ENCODE data around the gene SYNRG.

DNA sequence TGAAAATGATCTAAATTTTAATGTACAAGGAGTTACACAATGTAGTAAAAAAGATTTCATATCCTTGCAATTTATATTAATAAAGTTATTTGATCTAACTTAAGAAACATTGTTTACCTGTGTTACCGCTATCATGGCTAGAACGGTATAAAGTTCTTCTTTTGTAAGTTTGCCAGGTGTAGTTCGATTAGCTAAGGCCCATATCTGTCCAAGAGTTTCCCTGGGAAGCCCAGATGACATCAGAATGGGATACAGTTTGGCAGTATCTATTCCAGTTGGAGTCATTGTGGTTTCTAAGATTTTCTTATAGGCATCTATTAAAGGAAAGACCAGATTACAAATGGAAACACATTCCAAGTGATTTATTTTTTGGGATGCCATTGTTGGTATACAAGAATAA, 37.5 kb downstream of the SYNRG start:
- TF ChIP-seq EZH2 (IDR thresholded peaks at IDR 0.05) (no peak), POLR2AphosphoS5 (IDR thresholded peaks at IDR 0.05; ENCODE audit: borderline replicate concordance, low read depth, low read length) (no peak), FOXP2 (optimal IDR thresholded peaks at IDR 0.05; ENCODE audit: control extremely low read depth, extremely low read length, insufficient read depth) (no peak)

Data from SK-N-MC (cell line).